HEK293T (cell line): ENCODE results near the gene MAD1L1.

Experiments
- CTCF ChIA-PET: fragments of 350-600 bp; formaldehyde crosslinking; extraction: SDS; loops from one replicate; lab custom pipeline; 2021; ENCODE audit warnings: antibody characterized with exemption, inconsistent platforms; lab: Yijun Ruan, JAX
- POLR2A ChIA-PET: fragments of 350-600 bp; formaldehyde crosslinking; extraction: SDS; loops from one replicate; lab custom pipeline; 2020; ENCODE audit warnings: antibody characterized with exemption, inconsistent platforms; lab: Yijun Ruan, JAX
- DNase-seq: peaks from one replicate; pipeline ENCODE4 v3.0.0; 2012; ENCODE audit warnings: mixed read lengths; ENCODE audit errors: extremely low spot score
- ARNT ChIP-seq: fragments of 450-650 bp; IDR thresholded peaks from 2 replicates; pipeline ENCODE4 v1.6.1; 2017; ENCODE audit warnings: mild to moderate bottlenecking
- BHLHE40 ChIP-seq: fragments of 450-650 bp; IDR thresholded peaks from 2 replicates; pipeline ENCODE4 v1.6.1; 2016; ENCODE audit warnings: mild to moderate bottlenecking, moderate library complexity, borderline replicate concordance
- CTBP1 ChIP-seq: fragments of 450-650 bp; IDR thresholded peaks from 2 replicates; pipeline ENCODE4 v1.6.1; 2016; ENCODE audit warnings: borderline replicate concordance
- ELF4 ChIP-seq: fragments of 450-650 bp; IDR thresholded peaks from 2 replicates; pipeline ENCODE4 v1.6.1; 2017; ENCODE audit warnings: antibody characterized with exemption
- FOXA1 ChIP-seq: fragments of 450-650 bp; IDR thresholded peaks from 2 replicates; pipeline ENCODE4 v1.6.1; 2016; ENCODE audit warnings: mild to moderate bottlenecking
- FOXK2 ChIP-seq: fragments of 450-650 bp; IDR thresholded peaks from 2 replicates; pipeline ENCODE4 v1.6.1; 2016; ENCODE audit warnings: mild to moderate bottlenecking
- FOXM1 ChIP-seq: fragments of 450-650 bp; IDR thresholded peaks from 2 replicates; pipeline ENCODE4 v1.6.1; 2017; ENCODE audit warnings: mild to moderate bottlenecking, borderline replicate concordance
- HDGF ChIP-seq: fragments of 450-650 bp; IDR thresholded peaks from 2 replicates; pipeline ENCODE4 v1.6.1; 2017; ENCODE audit warnings: antibody characterized with exemption, borderline replicate concordance
- L3MBTL2 ChIP-seq: fragments of 450-650 bp; conservative IDR thresholded peaks from 2 replicates; pipeline ENCODE4 v1.6.1; 2016; ENCODE audit warnings: mild to moderate bottlenecking
- LEF1 ChIP-seq: fragments of 450-650 bp; IDR thresholded peaks from 2 replicates; pipeline ENCODE4 v1.6.1; 2017; ENCODE audit warnings: mild to moderate bottlenecking, borderline replicate concordance
- NFRKB ChIP-seq: fragments of 450-650 bp; IDR thresholded peaks from 2 replicates; pipeline ENCODE4 v1.6.1; 2016; ENCODE audit warnings: mild to moderate bottlenecking, moderate library complexity
- SP1 ChIP-seq: fragments of 450-650 bp; IDR thresholded peaks from 2 replicates; pipeline ENCODE4 v1.6.1; 2017
- SUZ12 ChIP-seq: fragments of 450-650 bp; IDR thresholded peaks from 2 replicates; pipeline ENCODE4 v1.6.1; 2016; ENCODE audit warnings: mild to moderate bottlenecking
- TARDBP ChIP-seq: fragments of 450-650 bp; IDR thresholded peaks from 2 replicates; pipeline ENCODE4 v1.6.1; 2016
- ZNF384 ChIP-seq: fragments of 450-650 bp; IDR thresholded peaks from 2 replicates; pipeline ENCODE4 v1.6.1; 2016
- TF ChIP-seq, protein P1 (sequence below): fragments of 450-650 bp; IDR thresholded peaks from 2 replicates; pipeline ENCODE4 v1.6.1; 2016

Gene MAD1L1

DNA sequence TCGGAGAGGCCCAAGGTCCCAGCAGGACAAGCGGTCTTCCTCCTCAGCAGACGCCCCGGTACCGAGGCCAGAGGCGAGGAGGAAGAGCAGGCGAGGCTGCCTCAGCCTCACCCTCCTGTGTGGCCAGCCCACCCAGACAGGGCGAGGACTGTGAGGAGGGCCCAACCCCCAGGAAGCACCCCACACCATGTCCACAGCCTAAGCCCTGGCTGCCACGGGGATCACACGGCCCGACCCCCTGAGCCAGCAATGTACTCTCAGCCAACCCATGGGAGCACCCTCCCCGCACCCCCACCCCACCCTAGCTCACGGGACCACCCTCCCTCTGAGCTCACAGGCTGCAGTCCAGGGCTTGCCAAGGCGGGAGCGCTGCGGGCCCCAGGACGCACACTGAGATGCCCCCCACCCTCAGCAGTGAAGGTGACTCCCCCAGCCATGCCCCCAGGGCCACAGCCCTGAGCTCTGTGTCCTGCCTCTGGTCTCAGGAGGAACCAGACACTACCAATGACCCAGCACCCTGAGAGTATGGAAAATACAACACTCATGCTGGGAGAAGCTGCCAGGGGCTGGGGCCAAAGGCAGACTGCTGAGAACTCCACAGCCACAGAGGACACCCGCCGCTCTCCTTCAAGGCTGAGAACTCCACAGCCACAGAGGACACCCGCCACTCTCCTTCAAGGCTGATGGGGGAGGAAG, 93.6 kb downstream of the MAD1L1 start:
- POLR2A ChIA-PET = no interaction called here
- no peak for DNase-seq
- CTCF ChIA-PET = no interaction called here
- no peak for TF ChIP-seq ARNT
- TF ChIP-seq SP1 = no peak
- no peak for TF ChIP-seq NFRKB
- TF ChIP-seq L3MBTL2 = no peak
- TF ChIP-seq TARDBP = no peak
- TF ChIP-seq, protein P1, sequence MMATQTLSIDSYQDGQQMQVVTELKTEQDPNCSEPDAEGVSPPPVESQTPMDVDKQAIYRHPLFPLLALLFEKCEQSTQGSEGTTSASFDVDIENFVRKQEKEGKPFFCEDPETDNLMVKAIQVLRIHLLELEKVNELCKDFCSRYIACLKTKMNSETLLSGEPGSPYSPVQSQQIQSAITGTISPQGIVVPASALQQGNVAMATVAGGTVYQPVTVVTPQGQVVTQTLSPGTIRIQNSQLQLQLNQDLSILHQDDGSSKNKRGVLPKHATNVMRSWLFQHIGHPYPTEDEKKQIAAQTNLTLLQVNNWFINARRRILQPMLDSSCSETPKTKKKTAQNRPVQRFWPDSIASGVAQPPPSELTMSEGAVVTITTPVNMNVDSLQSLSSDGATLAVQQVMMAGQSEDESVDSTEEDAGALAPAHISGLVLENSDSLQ = no peak
- no peak for TF ChIP-seq FOXA1
- TF ChIP-seq ZNF384 = no peak
- no peak for TF ChIP-seq SUZ12
- no peak for TF ChIP-seq FOXM1
- TF ChIP-seq HDGF = no peak
- no peak for TF ChIP-seq ELF4
- no peak for TF ChIP-seq BHLHE40
- no peak for TF ChIP-seq LEF1
- no peak for TF ChIP-seq CTBP1
- TF ChIP-seq FOXK2 = no peak

DNA sequence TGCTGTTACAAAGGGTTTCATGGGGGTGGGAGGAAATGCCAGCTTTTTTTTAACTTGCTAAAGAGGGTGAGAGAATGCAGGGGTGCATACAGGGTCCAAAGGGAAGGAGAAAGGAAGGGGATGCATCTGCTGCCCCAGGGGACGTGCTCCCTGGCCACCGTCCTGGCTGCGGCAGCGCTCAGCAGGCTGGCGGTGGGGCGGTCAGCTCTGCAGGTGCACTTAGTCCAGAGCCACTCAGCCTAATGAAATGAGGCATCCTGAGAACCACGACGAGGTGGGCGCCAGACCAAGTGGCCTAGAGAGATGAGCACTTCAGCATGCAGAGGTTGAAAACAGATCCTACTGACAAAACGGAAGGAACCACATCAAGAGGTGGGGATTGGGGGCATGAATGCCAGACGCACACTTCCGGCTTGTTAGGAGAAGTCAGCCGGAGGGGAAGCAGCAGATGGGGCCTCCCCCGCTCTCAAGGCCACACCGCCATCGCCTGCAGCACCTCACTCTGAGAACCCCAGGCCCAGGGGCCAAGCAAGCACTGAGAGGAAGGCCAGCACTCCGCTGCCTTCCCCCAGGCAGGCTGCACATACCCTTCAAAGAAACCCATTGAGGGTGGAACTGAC, 94.5 kb downstream of the MAD1L1 start:
- TF ChIP-seq NFRKB (no peak), HDGF (no peak), LEF1 (no peak), BHLHE40 (no peak), ARNT (no peak), ELF4 (no peak), SUZ12 (no peak), ZNF384 (no peak), FOXA1 (no peak), L3MBTL2 (no peak), TARDBP (no peak), FOXM1 (no peak), CTBP1 (no peak), FOXK2 (no peak), SP1 (no peak)
- TF ChIP-seq, protein P1 = no peak
- ChIA-PET POLR2A (no interaction called here), CTCF (no interaction called here)
- no peak for DNase-seq

DNA sequence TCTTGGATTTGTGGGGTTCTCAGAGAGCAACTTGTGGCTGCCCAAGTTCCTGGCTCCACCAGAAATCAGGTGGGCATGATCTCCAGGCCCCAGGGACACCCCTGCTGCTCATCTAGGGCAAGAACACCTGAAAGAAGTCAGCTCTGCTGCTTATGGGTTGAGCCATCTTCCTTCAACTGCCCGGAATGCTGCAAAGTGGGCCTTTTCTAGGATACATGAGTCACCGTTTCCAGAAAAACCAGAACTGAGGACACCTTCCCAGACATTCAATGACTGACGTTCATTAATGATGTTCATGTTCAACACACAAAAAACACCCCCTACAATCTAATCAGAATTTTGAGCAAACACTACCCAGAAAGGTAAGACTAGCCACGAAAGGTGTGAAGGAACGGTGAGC, 98.0 kb downstream of the MAD1L1 start:
- TF ChIP-seq ZNF384 (no peak), NFRKB (no peak), SP1 (no peak)
- TF ChIP-seq, protein P1 = no peak
- POLR2A ChIA-PET = no interaction called here
- no peak for DNase-seq
- CTCF ChIA-PET = no interaction called here

DNA sequence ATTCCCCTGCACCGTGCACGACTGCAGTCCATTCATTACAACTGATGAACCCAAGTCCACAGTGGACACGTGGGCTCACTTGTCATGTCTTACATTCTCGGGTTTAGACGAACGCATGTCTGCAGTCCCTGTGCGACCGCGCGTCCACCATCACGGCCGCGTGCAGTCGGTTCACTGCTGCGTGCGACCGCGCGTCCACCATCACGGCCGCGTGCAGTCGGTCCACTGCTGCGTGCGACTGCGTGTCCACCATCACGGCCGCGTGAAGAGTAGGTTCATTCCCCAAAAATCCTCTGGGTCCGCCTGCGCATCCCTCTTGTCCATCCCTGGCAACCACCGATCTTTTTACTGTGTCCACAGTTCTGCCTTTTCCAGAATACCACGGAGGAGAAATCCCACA, 100.5 kb downstream of the MAD1L1 start:
- DNase-seq = no peak
- TF ChIP-seq ZNF384 (no peak), FOXK2 (no peak), BHLHE40 (no peak), HDGF (no peak), NFRKB (no peak), FOXM1 (no peak), FOXA1 (no peak), TARDBP (no peak), SP1 (no peak), SUZ12 (no peak), L3MBTL2 (no peak), LEF1 (no peak), ARNT (no peak), CTBP1 (no peak), ELF4 (no peak)
- TF ChIP-seq, protein P1 = no peak
- ChIA-PET CTCF (no interaction called here), POLR2A (no interaction called here)

DNA sequence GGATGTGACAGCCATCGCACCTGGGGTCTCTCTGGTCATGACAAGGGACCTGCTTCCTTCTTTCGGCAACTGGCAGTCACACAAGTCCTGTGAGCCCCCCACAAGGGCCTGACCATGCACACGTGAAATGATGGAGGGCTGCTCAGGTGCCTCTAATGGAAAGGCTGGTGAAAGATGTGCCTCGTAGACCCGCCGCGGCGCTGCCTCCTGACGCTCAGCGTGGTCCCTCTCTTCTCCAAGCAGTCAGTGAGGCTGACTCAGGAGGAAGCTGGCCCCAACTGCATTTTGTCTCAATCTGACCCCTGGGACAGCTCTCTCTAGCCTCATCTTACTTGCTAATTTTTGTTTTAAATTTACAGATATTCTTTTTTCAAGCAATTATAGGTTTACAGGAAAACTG, 100.9 kb downstream of the MAD1L1 start:
- POLR2A ChIA-PET = no interaction called here

More for the DNA sequence above, 100.9 kb downstream of the MAD1L1 start:
- no peak for DNase-seq
- no peak for TF ChIP-seq SP1
- no peak for TF ChIP-seq L3MBTL2
- no peak for TF ChIP-seq FOXA1
- no peak for TF ChIP-seq LEF1
- CTCF ChIA-PET = no interaction called here
